Stimulated activated naive CD4-positive, alpha-beta T cell (primary cell): ENCODE results near the gene PGRMC2.

ENCODE experiments used
- DNase-seq, 6 experiments: peaks; one replicate each; lab custom pipeline; 2025; lab: John Stamatoyannopoulos, UW

The PGRMC2 gene, protein sequence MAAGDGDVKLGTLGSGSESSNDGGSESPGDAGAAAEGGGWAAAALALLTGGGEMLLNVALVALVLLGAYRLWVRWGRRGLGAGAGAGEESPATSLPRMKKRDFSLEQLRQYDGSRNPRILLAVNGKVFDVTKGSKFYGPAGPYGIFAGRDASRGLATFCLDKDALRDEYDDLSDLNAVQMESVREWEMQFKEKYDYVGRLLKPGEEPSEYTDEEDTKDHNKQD

DNA sequence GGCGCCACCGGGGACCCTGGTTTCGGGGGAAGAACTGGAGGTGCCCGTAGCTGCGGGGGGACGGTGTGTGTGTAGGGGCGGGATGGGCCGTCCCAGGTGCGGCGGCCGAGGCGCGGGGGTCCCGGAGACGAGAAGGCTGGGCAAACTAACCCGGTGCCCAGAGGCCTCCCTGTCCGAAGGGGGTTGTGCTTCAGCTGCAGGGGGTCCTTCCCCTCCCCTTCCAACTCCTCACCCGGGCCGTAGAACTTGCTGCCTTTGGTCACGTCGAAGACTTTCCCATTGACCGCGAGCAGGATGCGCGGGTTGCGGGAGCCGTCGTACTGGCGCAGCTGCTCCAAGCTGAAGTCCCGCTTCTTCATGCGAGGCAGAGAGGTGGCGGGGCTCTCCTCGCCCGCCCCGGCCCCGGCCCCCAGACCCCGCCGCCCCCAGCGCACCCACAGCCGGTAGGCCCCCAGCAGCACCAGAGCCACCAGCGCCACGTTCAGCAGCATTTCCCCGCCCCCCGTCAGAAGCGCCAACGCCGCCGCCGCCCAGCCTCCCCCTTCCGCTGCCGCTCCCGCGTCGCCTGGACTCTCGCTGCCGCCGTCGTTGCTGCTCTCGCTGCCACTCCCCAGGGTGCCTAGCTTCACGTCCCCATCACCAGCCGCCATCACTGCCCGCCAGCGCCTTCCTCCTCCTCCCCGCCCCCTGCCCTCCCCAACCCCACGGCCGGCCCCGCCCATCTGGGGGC is at the start of gene PGRMC2:
Gene PGRMC2 (minus strand): TSS at position 673 of the 730 bp plus-strand sequence. CDS start 23 bp downstream, at position 650.
- DNase-seq, result peak in 1 of 6 experiments; percentile 36

DNA sequence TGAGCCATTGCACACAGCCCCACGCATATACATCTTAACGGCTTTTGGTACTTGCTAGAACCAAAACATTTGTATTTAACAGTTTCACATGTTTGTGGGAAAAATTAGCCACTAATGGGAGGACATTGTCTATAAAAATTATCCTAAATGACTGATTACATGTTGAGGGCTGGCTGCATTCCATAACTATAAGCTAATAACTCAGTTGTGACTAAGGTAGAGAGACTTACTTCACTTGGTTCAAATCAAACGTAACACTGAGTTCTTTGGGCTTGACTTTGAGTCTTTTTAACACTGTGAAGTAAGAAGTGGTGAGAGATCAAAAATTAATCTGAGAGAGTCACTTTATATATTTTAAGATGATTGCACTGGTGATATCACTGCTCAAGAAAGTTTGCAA is 47.9 kb upstream of the PGRMC2 start:
- no peak for DNase-seq

- DNase-seq, result no peak
Measured at GRCh38 chr4:128334256-128334655, 46.6 kb upstream of the PGRMC2 start.

DNA sequence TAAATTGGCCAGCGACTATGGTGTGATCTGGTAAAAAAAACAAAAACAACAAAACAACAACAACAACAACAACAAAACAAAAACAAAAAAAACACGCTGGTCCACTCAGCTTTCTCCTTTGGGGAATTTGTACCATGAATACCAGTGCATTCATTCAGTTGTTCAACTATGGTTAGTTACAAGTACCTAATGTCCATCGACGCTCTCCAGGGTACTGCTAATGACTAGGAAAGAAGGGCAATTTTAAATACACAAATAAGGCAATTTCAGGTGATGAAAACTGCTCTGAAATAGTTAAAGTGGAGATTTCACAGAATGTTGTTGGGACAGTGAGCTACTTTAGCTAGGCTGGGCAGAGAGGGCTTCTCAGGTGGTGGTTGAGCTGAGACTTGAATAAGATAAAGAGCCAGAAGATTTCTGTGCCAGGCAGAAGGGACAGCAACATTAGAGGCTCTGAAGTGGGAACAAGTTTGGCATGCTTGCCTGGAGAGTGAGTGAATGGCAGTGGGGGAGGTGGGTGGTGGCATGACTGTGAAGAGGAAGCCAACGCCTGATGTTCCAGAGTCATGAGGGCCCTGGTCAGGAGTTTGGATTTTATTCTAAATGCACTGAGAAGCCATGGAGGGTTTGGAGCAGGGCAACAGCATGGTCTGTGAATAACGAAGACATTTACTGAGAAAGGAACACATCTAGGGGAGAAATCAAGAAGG is 45.9 kb upstream of the PGRMC2 start:
- no peak for DNase-seq

- no peak for DNase-seq
Measured at GRCh38 chr4:128332081-128332480, 44.5 kb upstream of the PGRMC2 start.

- no peak for DNase-seq
Measured at GRCh38 chr4:128329638-128330037, 42.0 kb upstream of the PGRMC2 start.

GRCh38 chr4:128328106-128328505 is 40.5 kb upstream of the PGRMC2 start:
- no peak for DNase-seq

- DNase-seq, result no peak
Measured at GRCh38 chr4:128323401-128323800, 35.8 kb upstream of the PGRMC2 start.

- DNase-seq, result no peak
Measured at GRCh38 chr4:128322986-128323385, 35.4 kb upstream of the PGRMC2 start.

DNA sequence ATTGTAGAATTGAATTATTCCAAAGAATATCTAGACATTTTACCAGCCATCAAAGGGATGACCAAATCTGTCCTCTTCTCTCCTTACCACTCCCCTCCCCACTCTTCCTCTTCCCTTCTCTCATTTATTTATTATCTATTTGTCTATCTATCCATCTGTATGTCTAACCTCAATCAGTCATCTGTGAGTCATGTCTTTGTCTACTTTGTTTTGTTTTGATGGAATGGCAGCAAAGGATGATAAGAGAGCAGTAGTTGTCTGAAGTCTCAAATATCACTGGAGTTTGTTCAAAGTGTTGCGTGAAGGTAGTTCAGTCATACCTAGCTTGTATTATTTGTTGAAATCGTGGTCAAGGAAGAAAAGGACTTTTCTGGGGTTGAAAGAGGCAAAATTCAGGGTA is 34.7 kb upstream of the PGRMC2 start:
- no peak for DNase-seq

DNA sequence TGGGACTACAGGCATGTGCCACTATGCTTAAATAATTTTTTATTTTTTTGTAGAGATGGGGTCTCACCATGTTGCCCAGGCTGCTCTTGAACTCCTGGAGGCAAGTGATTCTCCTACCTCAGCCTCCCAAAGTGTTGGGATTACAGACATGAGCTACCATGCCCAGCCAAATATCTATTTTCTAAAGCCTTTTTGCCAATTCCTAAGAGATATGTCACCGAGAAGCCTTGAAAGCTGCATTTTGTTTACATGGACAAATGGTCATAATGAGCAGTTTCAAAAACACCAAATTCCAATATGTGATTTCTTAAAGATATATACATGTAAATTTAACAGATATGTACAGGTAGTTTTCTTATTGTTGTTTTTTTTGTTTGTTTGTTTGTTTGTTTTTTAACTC is 33.0 kb upstream of the PGRMC2 start:
- DNase-seq, result no peak

DNA sequence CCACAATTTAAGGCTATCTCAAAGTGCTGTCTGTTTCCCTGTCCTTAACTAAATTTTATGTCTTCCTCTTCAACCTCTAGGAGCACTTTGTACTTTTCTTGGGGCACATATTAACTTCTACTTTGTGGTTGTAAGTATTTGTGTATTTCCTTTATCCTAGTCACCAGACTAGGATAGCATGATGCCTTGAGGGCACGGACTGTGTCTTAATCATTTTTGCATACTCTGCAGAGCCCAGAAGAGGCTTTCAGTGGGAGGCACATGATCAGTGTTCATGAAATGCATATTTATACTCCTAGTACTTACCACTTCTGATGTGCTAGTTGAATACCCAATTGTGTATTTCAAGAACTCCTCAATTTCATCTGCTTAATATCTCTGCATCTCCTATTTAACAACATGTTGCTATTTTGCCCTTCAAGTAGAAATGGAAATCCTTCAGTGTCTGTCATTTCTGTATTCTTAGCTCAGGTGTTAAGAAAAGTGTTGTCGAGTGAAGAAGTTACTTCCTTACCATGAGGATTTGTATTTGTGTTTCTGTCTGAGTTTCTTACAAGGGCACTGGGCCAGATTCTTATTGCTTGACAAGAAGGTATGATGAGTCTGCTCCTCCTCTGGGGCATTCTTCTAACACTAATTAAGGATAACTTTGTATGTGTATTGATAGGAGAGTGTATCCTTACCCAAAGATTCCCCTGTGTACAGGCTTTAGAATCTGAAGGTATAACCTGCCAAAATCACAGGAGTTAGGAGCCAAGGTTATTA is 28.3 kb upstream of the PGRMC2 start:
- no peak for DNase-seq

- DNase-seq, result no peak
Measured at GRCh38 chr4:128311659-128312403, 24.2 kb upstream of the PGRMC2 start.

DNA sequence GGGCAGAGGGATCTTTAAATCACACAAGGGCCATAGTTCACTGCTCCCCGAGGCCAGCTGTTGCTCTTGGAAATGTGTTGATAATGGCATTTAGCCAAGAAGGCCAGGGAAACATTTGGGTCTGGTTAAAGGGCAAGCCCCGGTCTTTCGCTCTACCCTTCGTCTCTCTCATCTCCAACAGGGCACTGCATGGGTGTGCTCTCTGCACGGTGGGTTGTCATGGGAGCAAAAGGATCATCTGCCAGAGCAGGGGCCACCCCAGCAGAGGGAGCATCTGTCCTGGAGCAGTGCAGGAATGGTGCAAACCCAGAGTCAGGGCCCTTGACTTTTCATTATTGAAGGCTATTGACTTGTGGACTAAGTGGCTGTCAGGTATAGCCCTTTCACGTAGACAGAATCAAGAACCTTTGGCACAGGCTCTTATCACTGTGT is 22.7 kb upstream of the PGRMC2 start:
- no peak for DNase-seq

- no peak for DNase-seq
Measured at GRCh38 chr4:128309585-128309984, 22.0 kb upstream of the PGRMC2 start.

DNA sequence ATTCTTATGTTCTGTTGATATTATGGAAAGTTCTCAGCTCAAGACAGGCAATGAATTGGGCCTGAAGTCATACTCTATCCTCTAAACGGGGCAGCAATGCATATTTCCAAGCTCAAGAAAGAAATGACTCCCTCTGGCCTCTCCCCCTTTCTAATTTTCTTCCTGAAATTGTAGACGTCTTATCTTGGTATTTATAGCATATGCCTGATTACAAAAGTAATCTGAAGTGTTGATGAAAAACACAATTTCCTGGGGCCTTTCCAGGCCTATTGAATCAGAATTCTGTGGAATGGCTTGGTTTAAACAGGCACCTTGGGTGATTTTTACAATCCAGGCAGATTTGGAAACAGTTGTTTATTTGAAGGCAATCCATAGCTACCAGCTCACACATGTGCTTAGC is 21.4 kb upstream of the PGRMC2 start:
- DNase-seq, result no peak

DNA sequence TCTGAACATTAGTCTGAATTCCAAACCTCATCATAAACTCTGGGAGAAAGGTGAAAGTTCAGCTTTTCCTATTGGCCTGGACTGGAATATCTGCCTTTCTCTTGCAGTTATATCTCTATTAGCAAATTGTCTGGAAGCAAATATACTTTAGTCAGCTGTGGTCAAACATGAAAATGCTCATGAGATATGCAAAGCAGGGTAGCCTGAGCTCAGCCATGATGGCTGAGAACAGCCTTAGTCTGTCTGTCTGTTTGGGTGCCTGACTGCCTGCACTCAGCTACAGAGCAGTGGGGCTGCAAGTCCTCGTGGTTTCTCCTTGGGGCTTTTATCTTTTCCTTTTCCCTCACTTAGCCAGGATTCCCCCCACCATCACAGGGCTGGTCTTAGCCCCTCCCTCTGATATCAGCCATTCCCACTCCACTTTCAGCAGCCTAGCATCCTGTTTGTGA is 19.5 kb upstream of the PGRMC2 start:
- DNase-seq, result no peak

DNA sequence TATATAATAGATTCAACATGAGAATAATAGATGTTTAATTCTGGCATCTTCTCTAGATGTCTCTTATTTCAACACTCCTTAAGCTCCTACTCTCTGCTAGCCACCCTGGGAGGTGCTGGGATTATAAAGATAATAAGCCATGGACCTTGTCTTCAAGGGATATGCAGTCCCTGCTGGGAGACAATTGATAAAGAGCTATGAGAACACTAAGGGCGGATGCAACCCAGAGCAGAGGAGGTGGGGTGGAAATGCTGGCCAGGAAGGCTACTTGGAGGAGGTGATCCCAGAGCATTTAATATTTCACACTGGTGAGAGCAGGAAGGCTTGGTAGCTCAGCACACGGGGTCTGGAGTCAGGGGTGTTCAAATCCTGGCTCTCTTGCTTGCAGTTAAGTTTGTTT is 18.3 kb upstream of the PGRMC2 start:
- no peak for DNase-seq

DNA sequence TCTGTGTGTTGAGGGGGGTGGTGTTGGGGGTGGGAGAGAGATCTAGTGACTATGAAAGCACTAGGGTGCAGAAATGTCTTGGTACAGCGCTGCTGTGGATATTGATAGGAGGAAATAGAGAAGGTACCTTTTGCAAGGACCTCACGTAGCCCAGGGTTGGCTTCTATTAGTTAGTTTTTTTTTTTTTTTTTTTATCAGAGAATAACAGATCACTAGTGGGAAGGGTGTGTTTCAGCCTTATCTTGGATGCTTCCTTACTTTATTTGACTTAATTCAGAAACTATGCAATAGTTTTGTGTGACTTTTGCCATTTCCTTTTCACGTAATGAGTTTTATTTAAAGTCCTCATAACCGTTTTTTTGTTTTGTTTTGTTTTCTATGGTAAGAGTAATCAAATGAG is 16.4 kb upstream of the PGRMC2 start:
- no peak for DNase-seq

GRCh38 chr4:128303405-128303785 is 15.8 kb upstream of the PGRMC2 start:
- DNase-seq, result no peak

- no peak for DNase-seq
Measured at GRCh38 chr4:128301979-128302378, 14.4 kb upstream of the PGRMC2 start.

DNA sequence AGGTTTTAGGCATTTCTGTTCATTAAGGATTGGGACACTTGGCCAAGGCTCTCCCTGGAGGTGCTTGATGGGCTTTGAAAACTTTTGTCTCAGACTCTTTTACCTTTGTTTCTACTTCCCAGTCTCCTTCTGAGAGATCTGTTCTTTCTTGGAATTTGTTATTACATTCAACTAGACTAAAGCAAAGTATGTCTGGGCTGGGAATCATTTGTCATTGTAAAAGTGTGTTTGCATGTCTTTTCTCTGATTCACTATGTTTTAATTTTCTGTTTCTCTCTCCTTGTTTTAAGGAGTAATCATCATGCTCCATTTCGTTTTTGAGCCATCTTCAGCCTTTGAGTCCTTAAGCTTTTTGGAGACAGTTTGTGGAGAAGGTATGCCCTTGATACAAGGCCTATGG is 12.2 kb upstream of the PGRMC2 start:
- no peak for DNase-seq
